Transverse colon (tissue), 4 donors: ENCODE data around the gene INSM1. TPM values are rescaled to one million over a fixed set of nuclear protein-coding genes. Genes with fewer than 3 reads are reported as not detected.
"Not testable (repeated sequence)": the region's sequence is repeated elsewhere in the genome, so short reads cannot be mapped to it uniquely, and the experiment has no call there.

Source experiments
- DNase-seq: peaks from one replicate; pipeline ENCODE4 v3.0.0-alpha.2; 2019
- H3K27ac ChIP-seq, 4 donors: fragments of 200-600 bp; sonication (generic); 2 replicates each; pipeline ENCODE4 v1.5.1; 2016 to 2018; ENCODE audit warnings: inconsistent platforms in 4 of 4
- H3K27me3 ChIP-seq: fragments of 200-600 bp; sonication (generic); 2 replicates; pipeline ENCODE4 v1.5.1; 2017; ENCODE audit warnings: inconsistent platforms
- H3K36me3 ChIP-seq, 4 donors: fragments of 200-600 bp; sonication (generic); 2 replicates each; pipeline ENCODE4 v1.5.1; 2017 to 2019; ENCODE audit warnings: inconsistent platforms in 4 of 4
- H3K4me1 ChIP-seq, 4 donors: fragments of 200-600 bp; sonication (generic); 2 replicates each; pipeline ENCODE4 v1.5.1; 2017 to 2020; ENCODE audit warnings: inconsistent platforms in 4 of 4
- H3K4me3 ChIP-seq, 4 donors: fragments of 200-600 bp; sonication (generic); 1 replicate in 1 of 4; 2 replicates in 3 of 4; pipeline versions ENCODE4 v1.5.1 to v1.6.1; 2017 to 2019; ENCODE audit warnings: inconsistent platforms in 4 of 4
- H3K9me3 ChIP-seq, 2 donors: fragments of 200-600 bp; sonication (generic); 2 replicates each; pipeline ENCODE4 v1.5.1; 2017 to 2019; ENCODE audit warnings: inconsistent platforms in 2 of 2
- CTCF ChIP-seq, 5 experiments: fragments of 200-600 bp in 3 of 5; fragments of 450-650 bp in 2 of 5; sonication (generic) in 3 of 5; IDR thresholded peaks; 1 replicate in 2 of 5; 2 replicates in 3 of 5; pipeline ENCODE4 v1.5.1; 2016 to 2017; ENCODE audit warnings: antibody characterized with exemption in 5 of 5, inconsistent platforms in 3 of 5, mild to moderate bottlenecking in 2 of 5, moderate library complexity in 1 of 5
- EP300 ChIP-seq: sonication (generic); formaldehyde crosslinking; IDR thresholded peaks from one replicate; pipeline ENCODE4 v1.6.1; 2017; ENCODE audit warnings: antibody characterized with exemption, low read depth
- POLR2A ChIP-seq: fragments of 450-650 bp; IDR thresholded peaks from one replicate; pipeline ENCODE4 v1.6.1; 2016; ENCODE audit warnings: antibody characterized with exemption, mild to moderate bottlenecking, moderate library complexity
- POLR2AphosphoS5 ChIP-seq, 3 donors: sonication (generic); formaldehyde crosslinking; IDR thresholded peaks; one replicate each; pipeline ENCODE4 v1.6.1; 2016; ENCODE audit warnings: antibody characterized with exemption in 3 of 3
- WGBS, 2 donors: methylation state at CpG; one replicate each; pipeline ENCODE4 v1.1.5; 2018; ENCODE audit warnings: low coverage in 1 of 2; 5-methylcytosine and 5-hydroxymethylcytosine counted together
- in situ Hi-C, 4 donors: fragments of 200-750 bp; cut with MboI; loops; one replicate each; pipeline versions ENCODE4 v1.15.0 to v1.15.1; 2017; ENCODE audit warnings: low sequenced_read_pairs in 3 of 4, low pct_ligation_motif_present in 1 of 4, low pct_unique_long_range_greater_than_20kb in 1 of 4
- intact Hi-C: fragments of 100-400 bp; cut with DNase I; formaldehyde crosslinking; loops from one replicate; pipeline ENCODE4 v1.15.1; 2023; ENCODE audit warnings: low total_unique reads
- total RNA-seq, 4 donors: library from RNA; depleted of rRNA; stranded (reverse); fragments of >200 nt; gene quantifications; one replicate each; pipeline ENCODE4 v1.1.0, GENCODE V29; 2016

Gene INSM1
- total RNA-seq, 4 donors from 2014 or later, result 0.60 to 3.0 (median 1.4) TPM

- H3K27me3 ChIP-seq, result peaks cover 7% of the 10 kb centered on the region
- H3K4me1 ChIP-seq, result no peaks in the 10 kb centered on the region
- no peak for DNase-seq
- TF ChIP-seq POLR2AphosphoS5 (IDR thresholded peaks at IDR 0.05) (no peak), POLR2A (no peak), CTCF (IDR thresholded peaks at IDR 0.05) (no peak), EP300 (no peak)
- 75 to 83% methylated on average over 4 of the region's 4 CpGs for WGBS, 2 donors
- no peaks in the 10 kb centered on the region for H3K9me3 ChIP-seq
- no peaks in the 10 kb centered on the region for H3K36me3 ChIP-seq
- in situ Hi-C loops, result no loop called here
- H3K4me3 ChIP-seq, result no peak overlapping the region
- intact Hi-C loops, result no loop called here
- H3K27ac ChIP-seq, result no peak overlapping the region
Observed at GRCh38 chr20:20344476-20344875, 23.4 kb upstream of the INSM1 start.

- intact Hi-C loops, result no loop called here
- 65% methylated on average over 3 of the region's 3 CpGs for WGBS, 2 donors
- no peak overlapping the region for H3K27ac ChIP-seq
- no peaks in the 10 kb centered on the region for H3K4me1 ChIP-seq
- in situ Hi-C loops, result loop anchor here in 3 of 4 donors (25.0 kb wide), 1 partner anchor 209 kb away; no protein-coding TSS in a partner anchor
- H3K9me3 ChIP-seq, result no peaks in the 10 kb centered on the region
- no peak for DNase-seq
- no peak overlapping the region for H3K4me3 ChIP-seq
- no peak for TF ChIP-seq POLR2AphosphoS5 (IDR thresholded peaks at IDR 0.05)
- TF ChIP-seq EP300, result no peak
- TF ChIP-seq CTCF (IDR thresholded peaks at IDR 0.05), result no peak
- TF ChIP-seq POLR2A, result no peak
- H3K36me3 ChIP-seq, result no peaks in the 10 kb centered on the region
- peaks cover 3% of the 10 kb centered on the region for H3K27me3 ChIP-seq
Observed at GRCh38 chr20:20353576-20353975, 14.3 kb upstream of the INSM1 start.

- intact Hi-C loops, H3K36me3 ChIP-seq, H3K4me1 ChIP-seq, H3K9me3 ChIP-seq, H3K4me3 ChIP-seq, H3K27ac ChIP-seq, DNase-seq: not testable (repeated sequence)
- in situ Hi-C loops, result loop anchor here in 3 of 4 donors (25.0 kb wide), 1 partner anchor 207 kb away; no protein-coding TSS in a partner anchor
- H3K27me3 ChIP-seq, result peaks cover 21% of the 10 kb centered on the region
Observed at GRCh38 chr20:20355503-20355902, 12.4 kb upstream of the INSM1 start.

- TF ChIP-seq POLR2A, result no peak
- no peak for TF ChIP-seq CTCF (IDR thresholded peaks at IDR 0.05)
- TF ChIP-seq POLR2AphosphoS5 (IDR thresholded peaks at IDR 0.05), result no peak
- no peak for TF ChIP-seq EP300
- in situ Hi-C loops (loop anchor here in 3 of 4 donors (25.0 kb wide), 1 partner anchor 204 kb away; no protein-coding TSS in a partner anchor), intact Hi-C loops (no loop called here)
- H3K4me1 ChIP-seq, result peaks cover 3 to 17% (median 8%) of the 10 kb centered on the region in 4 donors
- H3K36me3 ChIP-seq, result no peaks in the 10 kb centered on the region
- H3K27ac ChIP-seq, result no peak overlapping the region
- no peaks in the 10 kb centered on the region for H3K9me3 ChIP-seq
- DNase-seq, result no peak
- H3K27me3 ChIP-seq, result peaks cover 54% of the 10 kb centered on the region
- H3K4me3 ChIP-seq, result no peak overlapping the region
Observed at GRCh38 chr20:20358801-20359200, 9.1 kb upstream of the INSM1 start.

- Histone ChIP-seq H3K36me3 (no peaks in the 10 kb centered on the region), H3K27me3 (peaks cover 63% of the 10 kb centered on the region), H3K27ac (no peak overlapping the region), H3K4me3 (no peak overlapping the region), H3K9me3 (no peaks in the 10 kb centered on the region), H3K4me1 (peaks cover 6 to 26% (median 15%) of the 10 kb centered on the region in 4 donors)
- in situ Hi-C loops (loop anchor here in 3 of 4 donors (25.0 kb wide), 1 partner anchor 203 kb away; no protein-coding TSS in a partner anchor), intact Hi-C loops (loop anchor here (10.0 kb wide), 1 partner anchor 205 kb away; no protein-coding TSS in a partner anchor)
- DNase-seq, result no peak
- 78 to 80% methylated on average over 3 to 6 of the region's 6 CpGs for WGBS, 2 donors
- TF ChIP-seq POLR2A (no peak), POLR2AphosphoS5 (IDR thresholded peaks at IDR 0.05) (no peak), EP300 (no peak), CTCF (IDR thresholded peaks at IDR 0.05) (no peak)
Observed at GRCh38 chr20:20359628-20360027, 8.3 kb upstream of the INSM1 start.
